HG03196 (cell line): ENCODE results near the gene AP2S1.
A peak's percentile ranks its signal among the peaks of the same experiment; 100 is the strongest.
"Not testable (repeated sequence)": the region's sequence is repeated elsewhere in the genome, so short reads cannot be mapped to it uniquely, and the experiment has no call there.

Source experiments
- ATAC-seq: cut with Tn5 transposase; IDR thresholded peaks from one replicate; pipeline ENCODE4 v1.9.1; 2021; ENCODE audit not compliant: unreplicated experiment

Gene AP2S1

GRCh38 chr19:46868025-46868802 lies 17.6 kb upstream of the AP2S1 start:
- no peak for ATAC-seq

GRCh38 chr19:46867170-46867569 lies 16.5 kb upstream of the AP2S1 start:
- ATAC-seq = no peak

DNA sequence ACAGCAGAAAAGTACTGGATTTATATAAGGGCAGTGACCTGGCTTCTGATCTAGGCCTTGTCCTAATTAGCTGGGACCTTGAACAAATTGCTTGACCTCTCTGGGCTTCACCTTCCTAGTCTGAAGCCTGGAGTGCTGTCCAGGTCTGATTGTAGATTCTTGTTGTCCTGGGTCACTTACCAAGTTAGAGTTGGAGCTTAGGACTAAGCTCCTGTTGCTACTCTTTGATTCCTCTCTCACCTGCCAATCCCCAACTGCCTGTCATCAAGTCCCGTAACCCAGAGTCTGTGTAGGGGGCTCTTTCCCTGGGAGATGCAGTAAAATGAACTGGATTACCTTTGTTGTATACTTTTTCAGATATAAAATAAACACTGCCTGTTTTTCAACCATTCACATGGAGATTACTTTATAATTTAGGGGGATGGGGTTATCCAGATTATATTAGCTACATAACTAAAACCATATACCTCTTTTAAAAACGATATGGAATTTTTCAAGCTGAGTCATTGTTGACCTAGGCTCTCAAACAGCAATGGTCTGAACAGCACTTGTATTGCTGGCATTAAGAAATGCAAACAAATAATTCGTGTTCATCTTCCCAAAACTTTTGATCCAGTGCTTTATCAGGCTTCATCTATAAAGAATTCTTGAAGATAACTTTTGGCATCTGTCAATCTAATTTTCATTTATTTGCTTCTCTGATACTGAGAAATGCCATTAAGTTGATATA lies 15.9 kb upstream of the AP2S1 start:
- ATAC-seq = no peak

GRCh38 chr19:46863818-46864629 lies 13.4 kb upstream of the AP2S1 start:
- no peak for ATAC-seq

DNA sequence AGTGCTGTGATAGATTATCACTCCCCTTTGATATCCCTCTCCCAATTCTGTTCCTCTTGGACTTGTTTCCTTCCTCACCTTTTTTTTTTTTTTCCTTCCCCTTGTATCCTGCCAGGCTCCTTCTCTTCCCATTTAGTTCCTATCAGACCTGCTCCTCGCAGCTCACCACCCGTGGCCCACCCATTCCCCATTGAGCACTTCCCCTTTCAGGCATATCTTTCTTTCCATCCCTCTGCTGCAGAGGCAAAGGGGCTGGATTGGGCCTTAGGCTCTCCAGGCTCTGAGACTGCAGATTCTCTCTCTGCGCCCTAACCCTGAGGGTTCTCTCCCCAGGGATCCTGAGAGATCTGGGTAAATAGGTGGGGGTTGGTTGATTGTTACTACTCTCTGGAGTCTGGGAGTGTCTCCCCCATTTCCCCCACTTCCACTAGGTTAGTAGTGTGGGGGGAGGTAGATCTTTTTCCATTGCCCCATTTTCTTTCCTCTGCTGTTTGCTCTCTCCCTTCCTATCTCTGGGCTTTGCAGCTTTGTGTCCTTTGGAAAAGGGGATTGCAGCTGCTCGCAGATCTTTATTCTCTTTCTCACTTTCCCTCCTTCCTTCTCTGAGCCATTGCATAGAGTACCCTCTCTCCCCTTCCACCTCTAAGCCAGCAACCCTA lies 12.5 kb upstream of the AP2S1 start:
- ATAC-seq = no peak

DNA sequence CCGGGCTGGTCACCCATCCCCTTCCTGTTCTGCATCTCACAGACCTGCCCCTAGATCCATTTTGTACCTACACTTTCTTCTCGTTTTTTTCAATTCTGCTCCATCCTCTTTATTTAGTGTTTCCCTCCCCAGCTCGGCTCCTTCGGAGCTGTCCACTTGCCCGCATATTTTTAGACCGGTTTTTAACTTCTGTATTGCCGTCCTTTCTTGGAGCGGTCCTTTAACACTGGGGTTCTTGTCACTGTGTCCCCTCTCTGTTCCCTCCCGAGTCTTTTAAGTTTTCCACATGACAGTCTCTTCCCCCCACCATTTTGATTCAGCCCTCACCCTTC lies 11.8 kb upstream of the AP2S1 start:
- no peak for ATAC-seq

GRCh38 chr19:46861691-46862502 lies 11.3 kb upstream of the AP2S1 start:
- no peak for ATAC-seq

DNA sequence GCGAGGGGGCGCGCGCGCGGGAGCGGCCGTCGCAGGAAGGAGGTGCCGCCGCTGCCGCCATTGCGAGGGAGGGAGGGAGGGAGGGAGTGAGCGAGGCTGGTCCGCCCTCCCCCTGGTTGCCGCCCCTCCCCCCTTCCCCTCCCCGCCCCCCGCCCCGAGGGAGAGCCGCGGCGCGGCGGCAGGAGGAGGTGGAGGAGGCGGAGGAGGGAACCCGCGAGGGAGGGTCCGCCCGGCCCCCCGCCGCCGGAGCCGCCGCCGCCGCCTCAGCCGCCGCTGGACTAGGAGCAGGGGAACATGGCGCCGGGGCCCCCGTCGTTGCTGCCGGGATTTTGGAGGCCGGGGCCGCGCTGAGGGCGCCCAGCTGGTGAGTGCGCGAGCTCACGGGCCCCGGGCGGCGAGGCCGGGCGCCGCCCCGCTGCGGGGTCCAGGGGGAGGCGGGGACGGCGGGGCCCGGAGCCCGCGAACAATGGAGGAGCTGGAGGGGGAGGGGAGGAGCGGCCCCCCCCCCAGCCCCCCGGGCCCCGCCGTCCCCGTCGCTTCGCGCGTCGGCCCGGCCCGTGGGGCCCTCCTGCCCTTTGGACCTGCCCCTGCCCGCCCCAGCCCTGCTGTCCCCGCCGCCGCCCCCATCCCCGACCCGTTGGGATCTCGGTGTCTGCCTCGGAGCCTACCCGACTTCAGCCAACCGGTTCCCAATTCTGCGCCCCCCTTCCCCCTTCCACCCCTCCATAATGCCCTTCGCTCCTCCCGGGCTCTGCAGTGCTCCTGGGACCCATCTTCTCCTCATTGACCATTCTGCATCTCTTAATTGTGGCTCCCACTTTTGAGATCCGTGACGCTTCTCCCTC lies 10.4 kb upstream of the AP2S1 start, which contains the start of gene ARHGAP35:
Gene ARHGAP35, plus strand, starts transcription at position 152 of the 845 bp plus-strand sequence. CDS start 57,679 bp downstream, outside the sequence.
- no peak for ATAC-seq

GRCh38 chr19:46860125-46860845 lies 9.6 kb upstream of the AP2S1 start:
- ATAC-seq = peak; percentile 62

DNA sequence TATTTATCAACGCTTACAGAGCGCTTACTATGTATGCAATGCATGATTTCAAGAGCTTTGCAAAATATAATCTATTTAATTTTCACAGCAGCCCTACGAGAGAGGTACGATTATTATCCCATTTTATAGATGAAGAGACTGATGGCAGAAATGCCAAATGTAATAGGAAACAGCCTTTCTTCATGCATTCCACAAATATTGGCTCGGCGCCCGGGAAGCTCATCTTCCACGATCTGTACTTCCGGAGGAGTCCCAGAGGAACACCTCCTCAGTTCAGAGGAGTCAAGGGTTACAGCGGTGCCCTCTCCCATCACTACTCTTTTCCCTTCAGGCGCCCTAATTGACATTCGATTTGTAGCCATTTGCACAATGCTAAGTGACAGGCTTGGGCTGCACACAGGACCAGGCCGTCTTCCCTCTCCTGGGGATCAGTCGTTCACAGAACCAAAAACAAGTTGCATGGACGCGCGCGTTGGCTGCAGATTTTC lies 9.0 kb upstream of the AP2S1 start:
- no peak for ATAC-seq

GRCh38 chr19:46856062-46857022 lies 5.7 kb upstream of the AP2S1 start:
- ATAC-seq = peak; percentile 45

- ATAC-seq = not testable (repeated sequence)
Measured at GRCh38 chr19:46854698-46855097, 4.1 kb upstream of the AP2S1 start.

DNA sequence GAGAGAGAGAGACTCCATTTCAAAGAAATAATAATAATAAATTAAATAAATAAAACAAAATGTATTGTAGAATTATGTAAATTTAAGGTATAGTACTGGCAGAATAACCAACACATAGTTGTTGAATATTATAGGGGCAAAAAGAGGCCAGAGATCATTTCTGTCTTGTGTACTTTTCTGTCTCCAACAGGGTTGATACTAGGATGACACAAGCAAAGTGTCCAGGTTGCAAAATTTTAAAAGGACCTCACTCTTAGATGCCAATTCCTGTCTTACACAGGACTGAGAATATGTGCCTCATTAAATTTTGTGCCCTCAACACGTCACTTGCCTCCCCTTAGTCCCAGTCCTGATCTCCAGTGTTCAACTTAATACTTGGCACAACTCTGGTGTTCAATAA lies 2.2 kb upstream of the AP2S1 start:
- no peak for ATAC-seq

- no peak for ATAC-seq
Measured at GRCh38 chr19:46849610-46850009, 1.0 kb downstream of the AP2S1 start.

GRCh38 chr19:46848389-46848788 lies 2.3 kb downstream of the AP2S1 start:
- ATAC-seq = no peak

- ATAC-seq = no peak
Measured at GRCh38 chr19:46847528-46847927, 3.1 kb downstream of the AP2S1 start.

DNA sequence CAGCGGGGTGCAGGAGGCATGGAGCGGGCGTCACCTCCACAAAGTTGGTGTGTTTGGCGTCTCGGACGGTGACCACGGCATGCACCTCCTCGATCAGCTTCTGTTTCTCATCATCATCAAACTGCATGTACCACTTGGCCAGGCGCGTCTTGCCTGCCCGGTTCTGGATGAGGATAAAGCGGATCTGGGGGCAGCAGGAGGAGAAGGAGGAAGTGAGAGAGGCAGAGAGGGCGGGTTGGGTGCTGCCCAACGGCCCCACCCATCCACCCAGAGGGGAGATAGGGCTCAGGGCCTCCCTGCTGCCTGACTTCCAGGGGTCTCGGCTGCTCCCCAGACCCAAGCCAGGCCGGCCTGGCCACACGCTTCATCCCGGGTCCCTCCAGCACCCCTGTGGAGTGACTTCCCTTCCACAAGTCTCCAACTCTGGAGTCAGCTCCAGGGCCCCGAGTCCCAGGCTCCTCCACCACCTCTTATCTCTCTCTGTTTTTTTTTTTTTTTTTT lies 4.6 kb downstream of the AP2S1 start:
- ATAC-seq = no peak
